H1 (cell line): ENCODE data around the gene CTNNA3. TPM values are rescaled to one million over a fixed set of nuclear protein-coding genes. Genes with fewer than 3 reads are reported as not detected.

ENCODE experiments used
- CTCF ChIA-PET: fragments of 300-600 bp; sonication (Branson Sonifier 250); formaldehyde crosslinking; loops from one replicate; lab custom pipeline; 2021; ENCODE audit not compliant: partially characterized antibody; lab: Charles Lee
- POLR2A ChIA-PET: fragments of 300-600 bp; sonication (Branson Sonifier 250); formaldehyde crosslinking; loops from one replicate; lab custom pipeline; 2021; ENCODE audit warnings: inconsistent platforms; ENCODE audit not compliant: partially characterized antibody; lab: Charles Lee
- DNase-seq, 2 experiments: peaks; one replicate each; pipeline versions ENCODE4 v3.0.0 to v3.0.0-alpha.2; 2010 to 2022; ENCODE audit warnings: low spot score in 2 of 2, low read depth in 1 of 2, mixed read lengths in 1 of 2
- FAIRE-seq: peaks from 2 replicates; lab custom pipeline; 2011; peaks lifted over from hg19 to GRCh38; lab: Jason Lieb, UNC
- H2AFZ ChIP-seq: 2 replicates; pipeline ENCODE4 v1.8.1; 2012; ENCODE audit warnings: low read length, inconsistent platforms
- H2AK5ac ChIP-seq: 2 replicates; pipeline ENCODE4 v1.6.1; 2013; ENCODE audit warnings: low read depth, low read length
- H2BK120ac ChIP-seq: replicated peaks from 2 replicates; pipeline ENCODE3; 2013; ENCODE audit warnings: low read depth, low read length, inconsistent platforms
- H2BK12ac ChIP-seq: 2 replicates; pipeline ENCODE4 v1.6.1; 2013; ENCODE audit warnings: low read depth, low read length
- H2BK15ac ChIP-seq: 2 replicates; pipeline ENCODE4 v1.6.1; 2013; ENCODE audit warnings: low read length
- H2BK20ac ChIP-seq: 2 replicates; pipeline ENCODE4 v1.6.1; 2013; ENCODE audit warnings: low read length
- H2BK5ac ChIP-seq: 2 replicates; pipeline ENCODE4 v1.6.1; 2013; ENCODE audit warnings: low read depth, low read length
- H3K14ac ChIP-seq: 2 replicates; pipeline ENCODE4 v1.6.1; 2013; ENCODE audit warnings: inconsistent platforms; ENCODE audit not compliant: insufficient read length
- H3K18ac ChIP-seq: 2 replicates; pipeline ENCODE4 v1.6.1; 2013; ENCODE audit warnings: low read length; ENCODE audit errors: extremely low read depth
- H3K23ac ChIP-seq: 2 replicates; pipeline ENCODE4 v1.6.1; 2013; ENCODE audit warnings: inconsistent platforms; ENCODE audit not compliant: insufficient read length
- H3K23me2 ChIP-seq: 2 replicates; pipeline ENCODE4 v1.6.1; 2013; ENCODE audit warnings: low read depth, low read length
- H3K27ac ChIP-seq: 2 replicates; pipeline ENCODE4 v1.6.1; 2011; ENCODE audit warnings: low read depth, low read length, inconsistent platforms
- H3K27me3 ChIP-seq, 4 experiments: replicated peaks in 1 of 4; 1 replicate in 1 of 4; 2 replicates in 3 of 4; pipeline versions ENCODE4 v1.6.1 to v1.8.1; 2011 to 2013; ENCODE audit warnings: low read length in 3 of 4, mild to moderate bottlenecking in 3 of 4, inconsistent platforms in 2 of 4, mixed read lengths in 2 of 4, moderate library complexity in 1 of 4; ENCODE audit not compliant: control insufficient read depth in 3 of 4, insufficient read depth in 3 of 4; ENCODE audit errors: extremely low read depth in 1 of 4
- H3K36me3 ChIP-seq, 4 experiments: 2 replicates each; pipeline versions ENCODE4 v1.6.1 to v1.8.1; 2011 to 2013; ENCODE audit warnings: mild to moderate bottlenecking in 4 of 4, low read length in 3 of 4, moderate library complexity in 2 of 4, control low read depth in 1 of 4, inconsistent platforms in 1 of 4; ENCODE audit not compliant: insufficient read depth in 4 of 4, control insufficient read depth in 2 of 4
- H3K4ac ChIP-seq: replicated peaks from 2 replicates; pipeline ENCODE3; 2013; ENCODE audit warnings: low read length, low read depth, mixed read lengths, inconsistent platforms; ENCODE audit not compliant: insufficient read length
- H3K4me1 ChIP-seq, 4 experiments: replicated peaks in 1 of 4; 1 replicate in 1 of 4; 2 replicates in 3 of 4; pipeline versions ENCODE4 v1.6.1 to v1.8.1; 2011 to 2013; ENCODE audit warnings: low read length in 3 of 4, inconsistent platforms in 2 of 4, mixed read lengths in 1 of 4; ENCODE audit not compliant: insufficient read depth in 4 of 4, control insufficient read depth in 3 of 4
- H3K4me2 ChIP-seq, 2 experiments: 2 replicates each; pipeline versions ENCODE4 v1.6.1 to v1.8.1; 2011 to 2013; ENCODE audit warnings: low read depth in 2 of 2, low read length in 2 of 2, control low read depth in 1 of 2, inconsistent platforms in 1 of 2, mild to moderate bottlenecking in 1 of 2; ENCODE audit not compliant: insufficient read depth in 1 of 2
- H3K4me3 ChIP-seq, 4 experiments: fragments of 200-600, 300-600 bp in 1 of 4; sonication (generic), shearing (Covaris generic), sonication (Bioruptor Twin) in 1 of 4; 2 replicates each; pipeline versions ENCODE4 v1.5.1 to v1.8.1; 2011 to 2016; ENCODE audit warnings: low read length in 4 of 4, low read depth in 3 of 4, control low read depth in 2 of 4, inconsistent platforms in 2 of 4, mild to moderate bottlenecking in 2 of 4, mixed read lengths in 1 of 4, moderate library complexity in 1 of 4; ENCODE audit not compliant: insufficient read depth in 2 of 4; ENCODE audit errors: extremely low read depth in 1 of 4
- H3K56ac ChIP-seq: replicated peaks from 2 replicates; pipeline ENCODE3; 2013; ENCODE audit warnings: low read depth, mild to moderate bottlenecking, mixed read lengths, low read length, inconsistent platforms; ENCODE audit not compliant: insufficient read length
- H3K79me1 ChIP-seq: 2 replicates; pipeline ENCODE4 v1.6.1; 2013; ENCODE audit warnings: low read depth, low read length, control low read depth
- H3K79me2 ChIP-seq, 2 experiments: 2 replicates each; pipeline versions ENCODE4 v1.6.1 to v1.8.1; 2012 to 2013; ENCODE audit warnings: low read length in 2 of 2, mild to moderate bottlenecking in 2 of 2, inconsistent platforms in 1 of 2; ENCODE audit not compliant: insufficient read depth in 2 of 2, control insufficient read depth in 1 of 2
- H3K9ac ChIP-seq, 4 experiments: replicated peaks in 1 of 4; 1 replicate in 1 of 4; 2 replicates in 3 of 4; pipeline versions ENCODE4 v1.6.1 to v1.8.1; 2011 to 2013; ENCODE audit warnings: low read depth in 3 of 4, low read length in 3 of 4, control low read depth in 2 of 4, mild to moderate bottlenecking in 2 of 4, moderate library complexity in 2 of 4, inconsistent platforms in 1 of 4; ENCODE audit errors: extremely low read depth in 1 of 4
- H3K9me3 ChIP-seq, 2 experiments: 2 replicates each; pipeline versions ENCODE4 v1.6.1 to v1.8.1; 2012 to 2013; ENCODE audit warnings: mild to moderate bottlenecking in 2 of 2, moderate library complexity in 2 of 2, control low read depth in 1 of 2, inconsistent platforms in 1 of 2, low read depth in 1 of 2, low read length in 1 of 2, mixed read lengths in 1 of 2; ENCODE audit not compliant: insufficient read depth in 2 of 2
- H4K20me1 ChIP-seq, 2 experiments: replicated peaks in 1 of 2; 2 replicates each; pipeline versions ENCODE3 to v1.8.1; 2011 to 2013; ENCODE audit warnings: inconsistent platforms in 2 of 2, low read length in 2 of 2, mild to moderate bottlenecking in 1 of 2; ENCODE audit not compliant: insufficient read depth in 2 of 2, control insufficient read depth in 1 of 2
- H4K5ac ChIP-seq: 2 replicates; pipeline ENCODE4 v1.6.1; 2013; ENCODE audit warnings: low read length, low read depth, mixed read lengths, inconsistent platforms; ENCODE audit not compliant: insufficient read length
- H4K8ac ChIP-seq: 2 replicates; pipeline ENCODE4 v1.8.0; 2013; ENCODE audit warnings: mild to moderate bottlenecking, moderate library complexity, low read length, inconsistent platforms; ENCODE audit not compliant: insufficient read depth; ENCODE audit errors: extremely low read depth
- H4K91ac ChIP-seq: replicated peaks from 2 replicates; pipeline ENCODE3; 2013; ENCODE audit warnings: low read length, mixed read lengths, inconsistent platforms; ENCODE audit not compliant: insufficient read length
- CHD1 ChIP-seq: IDR thresholded peaks from 2 replicates; pipeline ENCODE4 v1.6.1; 2012; ENCODE audit warnings: low read depth, low read length, improper control_type of control experiment
- CTBP2 ChIP-seq: IDR thresholded peaks from 2 replicates; pipeline ENCODE4 v1.7.0; 2011; ENCODE audit warnings: borderline replicate concordance, mild to moderate bottlenecking, moderate library complexity, mixed read lengths, low read length; ENCODE audit not compliant: insufficient read depth, insufficient read length
- CTCF ChIP-seq, 3 experiments: IDR thresholded peaks; 1 replicate in 2 of 3; 2 replicates in 1 of 3; pipeline versions ENCODE4 v1.5.1 to v1.6.1; 2011; ENCODE audit warnings: low read length in 3 of 3, mild to moderate bottlenecking in 3 of 3, inconsistent platforms in 2 of 3, low read depth in 1 of 3, moderate library complexity in 1 of 3; ENCODE audit not compliant: insufficient read depth in 1 of 3; ENCODE audit errors: control extremely low read depth in 1 of 3
- GTF2F1 ChIP-seq: IDR thresholded peaks from 2 replicates; pipeline ENCODE4 v1.6.1; 2012; ENCODE audit warnings: low read depth, low read length, improper control_type of control experiment, borderline replicate concordance
- NANOG ChIP-seq: IDR thresholded peaks from 2 replicates; pipeline ENCODE4 v1.6.1; 2011; ENCODE audit warnings: low read length, low read depth, mild to moderate bottlenecking, inconsistent platforms; ENCODE audit not compliant: insufficient read depth, poor library complexity, severe bottlenecking
- RXRA ChIP-seq: IDR thresholded peaks from 2 replicates; pipeline ENCODE4 v1.6.1; 2011; ENCODE audit warnings: low read depth, mild to moderate bottlenecking, low read length, moderate library complexity; ENCODE audit not compliant: insufficient read depth
- WGBS, 2 experiments: shearing (Covaris generic) in 1 of 2; methylation state at CpG; one replicate each; pipeline versions ENCODE4 v1.1.6 to v1.1.7; 2013 to 2015; ENCODE audit warnings: low lambda C conversion rate in 2 of 2, mixed read lengths in 2 of 2, inconsistent platforms in 1 of 2, low coverage in 1 of 2, missing lambda C conversion rate in 1 of 2; ENCODE audit not compliant: insufficient replicate concordance in 2 of 2, insufficient coverage in 1 of 2, insufficient read length in 1 of 2; ENCODE audit errors: extremely low coverage in 1 of 2, missing lambda C conversion rate in 1 of 2; 5-methylcytosine and 5-hydroxymethylcytosine counted together
- polyA plus RNA-seq, 7 experiments: library from polyadenylated mRNA; depleted of rRNA in 3 of 7; stranded (reverse) in 5 of 7; unstranded in 2 of 7; fragments of >200 nt in 5 of 7; fragments of 200-250 nt in 2 of 7; gene quantifications; 1 replicate in 5 of 7; 2 replicates in 1 of 7; 4 replicates in 1 of 7; pipeline versions ENCODE4 v1.2.1 to v1.2.3, GENCODE V29; 2011 to 2013; ENCODE audit warnings: missing spikeins in 2 of 7, mixed read lengths in 2 of 7
- total RNA-seq: library from RNA; stranded (reverse); fragmentation: NEBNext Ultra II Directional; extraction: Animal tissue kit (Norgen Biotek cat#: 25700); gene quantifications from 2 replicates; pipeline ENCODE4 v1.2.1, GENCODE V29; 2021

CTNNA3 gene
- total and polyA plus RNA-seq, 2 of the 8 experiments (the other 6 are each of a cell fraction or from before 2014, with no cell fraction given) = 1.3 to 1.5 TPM

- Histone ChIP-seq H3K23ac (no peak overlapping the region), H3K27ac (no peak overlapping the region), H3K36me3 (no peaks in the 10 kb centered on the region), H3K79me1 (no peaks in the 10 kb centered on the region), H3K18ac (no peak overlapping the region), H3K14ac (no peak overlapping the region), H3K79me2 (no peaks in the 10 kb centered on the region), H2BK12ac (no peak overlapping the region), H3K4me1 (peaks cover 0 to 7% (median under 1%) of the 10 kb centered on the region in 4 experiments; a peak in 3 of 7 replicates), H3K56ac (no peak overlapping the region), H2BK120ac (no peak overlapping the region), H3K4ac (no peak overlapping the region), H2AK5ac (no peak overlapping the region), H3K4me3 (peak overlapping the region in 2 of 4 experiments; percentile 41 to 49; a peak in 2 of 8 replicates), H3K23me2 (no peaks in the 10 kb centered on the region), H3K4me2 (peak overlapping the region in 1 of 2 experiments; percentile 55; a peak in 2 of 4 replicates), H4K5ac (no peak overlapping the region), H3K9me3 (no peaks in the 10 kb centered on the region), H3K27me3 (no peaks in the 10 kb centered on the region), H2BK5ac (no peak overlapping the region), H2AFZ (no peak overlapping the region), H4K91ac (no peak overlapping the region), H2BK15ac (no peak overlapping the region), H4K20me1 (no peaks in the 10 kb centered on the region), H4K8ac (no peak overlapping the region), H3K9ac (no peak overlapping the region), H2BK20ac (no peak overlapping the region)
- TF ChIP-seq CTBP2 = no peak
- no peak for TF ChIP-seq NANOG
- no peak for TF ChIP-seq CHD1
- TF ChIP-seq GTF2F1 = no peak
- no peak for TF ChIP-seq CTCF (IDR thresholded peaks at IDR 0.05; ENCODE audit: control extremely low read depth in 1 of 3, insufficient read depth in 1 of 3, low read depth in 1 of 3, low read length in 3 of 3)
- TF ChIP-seq RXRA = no peak
- peak; percentile 28 for FAIRE-seq
- WGBS, 2 experiments = 64% methylated on average over 3 of the region's 3 CpGs; no CpG with 5 or more reads in 1 of the 2 experiments
- DNase-seq = no peak
- ChIA-PET POLR2A (no interaction called here), CTCF (no interaction called here)
Measured at GRCh38 chr10:67386260-67386659, 309.7 kb downstream of the CTNNA3 start.
